OCI-LY1 (cell line): ENCODE measurements around the gene RSF1.

Source experiments
- H2AFZ ChIP-seq: fragments of 200-600 bp; sonication (generic), shearing (Covaris generic); 2 replicates; pipeline ENCODE4 v1.6.0; 2014; ENCODE audit warnings: antibody characterized with exemption, mild to moderate bottlenecking, low read length
- H3F3A ChIP-seq: fragments of 200-600 bp; sonication (generic), shearing (Covaris generic); 2 replicates; pipeline ENCODE4 v1.6.0; 2014; ENCODE audit warnings: mild to moderate bottlenecking, antibody characterized with exemption, low read length, moderate library complexity; ENCODE audit not compliant: insufficient read depth
- H3K27ac ChIP-seq: fragments of 200-600 bp; sonication (generic); 2 replicates; pipeline ENCODE4 v1.5.1; 2014; ENCODE audit warnings: low read length, mixed run types, mild to moderate bottlenecking, low read depth; ENCODE audit not compliant: poor library complexity, severe bottlenecking
- H3K27me3 ChIP-seq: fragments of 200-600 bp; sonication (generic); 2 replicates; pipeline ENCODE4 v1.6.0; 2014; ENCODE audit warnings: antibody characterized with exemption, mild to moderate bottlenecking, low read length, moderate library complexity; ENCODE audit not compliant: insufficient read depth
- H3K36me3 ChIP-seq: fragments of 200-600 bp; sonication (generic); 2 replicates; pipeline ENCODE4 v1.6.1; 2014; ENCODE audit warnings: mild to moderate bottlenecking, antibody characterized with exemption, low read length, moderate library complexity, mixed read lengths; ENCODE audit not compliant: insufficient read depth
- H3K4me1 ChIP-seq: fragments of 200-600 bp; sonication (generic); 2 replicates; pipeline ENCODE4 v1.5.1; 2014; ENCODE audit warnings: mild to moderate bottlenecking, low read length, moderate library complexity; ENCODE audit not compliant: insufficient read depth, severe bottlenecking
- H3K4me2 ChIP-seq: fragments of 200-600 bp; sonication (generic), shearing (Covaris generic); 2 replicates; pipeline ENCODE4 v1.6.1; 2014; ENCODE audit warnings: low read length
- H3K4me3 ChIP-seq: fragments of 200-600 bp; sonication (generic); 2 replicates; pipeline ENCODE4 v1.5.1; 2014; ENCODE audit warnings: low read length, low read depth, mild to moderate bottlenecking, mixed read lengths; ENCODE audit not compliant: poor library complexity, severe bottlenecking
- H3K79me2 ChIP-seq: fragments of 200-600 bp; shearing (Covaris generic); 2 replicates; pipeline ENCODE4 v1.6.1; 2016; ENCODE audit warnings: mixed run types, low read length, mixed read lengths; ENCODE audit not compliant: insufficient read depth
- H3K9ac ChIP-seq: fragments of 200-600 bp; sonication (generic), shearing (Covaris generic); 2 replicates; pipeline ENCODE4 v1.6.1; 2014; ENCODE audit warnings: mild to moderate bottlenecking, low read length, mixed read lengths
- H3K9me2 ChIP-seq: fragments of 200-600 bp; sonication (generic), shearing (Covaris generic); 2 replicates; pipeline ENCODE4 v1.6.1; 2014; ENCODE audit warnings: low read depth, mild to moderate bottlenecking, low read length, mixed read lengths
- H3K9me3 ChIP-seq: fragments of 200-600 bp; shearing (Covaris generic); 2 replicates; pipeline ENCODE4 v1.6.1; 2014; ENCODE audit warnings: low read length, mixed read lengths
- H4K20me1 ChIP-seq: fragments of 200-600 bp; sonication (generic), shearing (Covaris generic); 2 replicates; pipeline ENCODE4 v1.6.0; 2016; ENCODE audit warnings: mild to moderate bottlenecking, low read length; ENCODE audit not compliant: insufficient read depth
- EZH2 ChIP-seq: fragments of 200-600 bp; sonication (generic), shearing (Covaris generic); IDR thresholded peaks from 2 replicates; pipeline ENCODE4 v1.8.0; 2017; ENCODE audit warnings: borderline replicate concordance, mixed run types, mild to moderate bottlenecking, antibody characterized with exemption, low read length, moderate library complexity, mixed read lengths
- TF ChIP-seq, protein P1 (sequence below): fragments of 200-600 bp; sonication (generic), shearing (Covaris generic); IDR thresholded peaks from 2 replicates; pipeline ENCODE4 v1.5.1; 2017; ENCODE audit warnings: mild to moderate bottlenecking, antibody characterized with exemption, low read length, moderate library complexity, mixed read lengths

RSF1 gene

DNA sequence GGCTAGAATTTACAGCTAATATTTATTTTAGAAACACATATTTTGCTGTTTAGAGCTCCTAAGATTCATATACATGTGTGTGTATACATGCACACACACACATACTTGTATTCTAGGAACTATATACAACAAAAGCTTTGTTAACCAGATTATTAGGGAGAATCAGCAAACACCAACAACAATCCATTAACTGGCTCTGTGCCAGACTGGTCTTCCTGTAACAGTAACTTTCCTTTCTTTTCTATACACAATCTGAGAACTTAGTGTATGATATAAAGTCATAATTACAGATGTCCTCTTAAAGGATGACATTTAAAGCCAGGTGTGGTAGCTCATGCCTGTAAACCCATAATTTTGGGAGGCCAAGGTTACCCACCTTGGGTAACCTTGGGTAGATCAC lies 133.4 kb downstream of the RSF1 start:
- H4K20me1 ChIP-seq, result no peaks in the 10 kb centered on the region
- peaks cover 77% of the 10 kb centered on the region for H3K36me3 ChIP-seq
- no peak overlapping the region for H3K4me2 ChIP-seq

DNA sequence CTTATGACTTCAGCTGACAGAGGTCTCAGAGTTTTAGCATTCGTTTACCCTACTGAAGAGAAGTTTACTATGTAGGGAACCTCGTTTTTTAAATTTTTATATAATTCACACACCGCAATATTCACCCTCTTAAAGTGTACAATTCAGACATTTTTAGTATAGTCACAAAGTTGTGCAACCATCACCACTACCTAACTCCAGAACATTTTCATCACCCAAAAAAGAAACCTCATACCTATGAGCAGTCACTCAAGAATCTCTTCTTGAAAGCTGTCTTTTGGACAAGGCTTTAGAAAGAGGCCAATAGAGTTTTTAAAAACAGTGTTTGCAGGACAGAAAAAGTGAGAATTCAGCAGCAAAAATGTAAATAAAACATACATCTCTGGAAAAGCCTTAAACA lies 143.4 kb downstream of the RSF1 start:
- Histone ChIP-seq H3K36me3 (peaks cover 75% of the 10 kb centered on the region), H3K4me1 (no peaks in the 10 kb centered on the region)

More for the DNA sequence above, 133.4 kb downstream of the RSF1 start:
- H3K9ac ChIP-seq, result no peak overlapping the region
- no peaks in the 10 kb centered on the region for H3K9me2 ChIP-seq
- no peak overlapping the region for H2AFZ ChIP-seq
- no peaks in the 10 kb centered on the region for H3K27me3 ChIP-seq
- H3K27ac ChIP-seq, result no peak overlapping the region
- H3K4me3 ChIP-seq, result no peak overlapping the region
- no peaks in the 10 kb centered on the region for H3K9me3 ChIP-seq
- no peaks in the 10 kb centered on the region for H3K79me2 ChIP-seq
- no peaks in the 10 kb centered on the region for H3F3A ChIP-seq
- TF ChIP-seq, protein P1, sequence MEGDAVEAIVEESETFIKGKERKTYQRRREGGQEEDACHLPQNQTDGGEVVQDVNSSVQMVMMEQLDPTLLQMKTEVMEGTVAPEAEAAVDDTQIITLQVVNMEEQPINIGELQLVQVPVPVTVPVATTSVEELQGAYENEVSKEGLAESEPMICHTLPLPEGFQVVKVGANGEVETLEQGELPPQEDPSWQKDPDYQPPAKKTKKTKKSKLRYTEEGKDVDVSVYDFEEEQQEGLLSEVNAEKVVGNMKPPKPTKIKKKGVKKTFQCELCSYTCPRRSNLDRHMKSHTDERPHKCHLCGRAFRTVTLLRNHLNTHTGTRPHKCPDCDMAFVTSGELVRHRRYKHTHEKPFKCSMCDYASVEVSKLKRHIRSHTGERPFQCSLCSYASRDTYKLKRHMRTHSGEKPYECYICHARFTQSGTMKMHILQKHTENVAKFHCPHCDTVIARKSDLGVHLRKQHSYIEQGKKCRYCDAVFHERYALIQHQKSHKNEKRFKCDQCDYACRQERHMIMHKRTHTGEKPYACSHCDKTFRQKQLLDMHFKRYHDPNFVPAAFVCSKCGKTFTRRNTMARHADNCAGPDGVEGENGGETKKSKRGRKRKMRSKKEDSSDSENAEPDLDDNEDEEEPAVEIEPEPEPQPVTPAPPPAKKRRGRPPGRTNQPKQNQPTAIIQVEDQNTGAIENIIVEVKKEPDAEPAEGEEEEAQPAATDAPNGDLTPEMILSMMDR, result no peak
- H3K4me1 ChIP-seq, result no peaks in the 10 kb centered on the region

DNA sequence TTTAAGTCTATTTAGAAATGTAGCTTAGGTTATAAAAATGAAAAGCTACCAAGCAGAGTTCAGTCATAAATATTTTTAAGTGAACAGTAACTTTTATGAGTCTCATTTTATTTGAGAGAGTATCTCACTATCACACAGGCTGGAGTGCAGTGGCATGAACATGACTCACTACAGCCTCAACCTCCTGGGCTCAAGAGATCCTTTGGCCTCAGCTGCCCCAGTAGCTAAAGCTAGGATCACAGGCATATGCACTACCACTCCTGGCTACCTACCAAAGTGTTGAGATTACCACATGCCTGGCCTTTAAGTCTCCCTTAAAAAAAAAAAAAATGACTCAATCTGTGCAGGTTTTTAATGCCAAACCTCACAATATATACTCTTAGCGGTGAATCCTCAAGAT lies 148.3 kb downstream of the RSF1 start:
- Histone ChIP-seq H3K9me2 (no peaks in the 10 kb centered on the region), H3K4me2 (no peak overlapping the region), H3K27me3 (no peaks in the 10 kb centered on the region), H3K4me1 (no peaks in the 10 kb centered on the region), H3K9ac (no peak overlapping the region), H3K9me3 (no peaks in the 10 kb centered on the region), H3K79me2 (no peaks in the 10 kb centered on the region), H2AFZ (no peak overlapping the region), H4K20me1 (no peaks in the 10 kb centered on the region), H3K36me3 (peaks cover 76% of the 10 kb centered on the region), H3K27ac (no peak overlapping the region), H3F3A (no peaks in the 10 kb centered on the region), H3K4me3 (no peak overlapping the region)
- TF ChIP-seq, protein P1, result no peak
- TF ChIP-seq EZH2, result no peak

More for the DNA sequence above, 143.4 kb downstream of the RSF1 start:
- H3K4me3 ChIP-seq, result no peak overlapping the region
- TF ChIP-seq, protein P1, result no peak
- TF ChIP-seq EZH2, result no peak
- H4K20me1 ChIP-seq, result no peaks in the 10 kb centered on the region
- H3F3A ChIP-seq, result no peaks in the 10 kb centered on the region
- H3K9me2 ChIP-seq, result no peaks in the 10 kb centered on the region
- H3K9me3 ChIP-seq, result no peaks in the 10 kb centered on the region
- no peak overlapping the region for H3K9ac ChIP-seq
- no peak overlapping the region for H2AFZ ChIP-seq
- no peak overlapping the region for H3K27ac ChIP-seq
- no peak overlapping the region for H3K4me2 ChIP-seq
- H3K27me3 ChIP-seq, result no peaks in the 10 kb centered on the region
- no peaks in the 10 kb centered on the region for H3K79me2 ChIP-seq
